ENCODE measurements around the gene LNPK.

The LNPK gene

GRCh38 chr2:175877845-175878544 lies 124.1 kb downstream of the LNPK start:
- in situ Hi-C loops (cut with MboI; ENCODE audit: low sequenced_read_pairs) = no loop called here
- Histone ChIP-seq H3K36me3 (replicated peaks) (no peaks in the 10 kb centered on the region), H3K27me3 (ENCODE audit: low read depth) (no peaks in the 10 kb centered on the region), H3K9me3 (no peaks in the 10 kb centered on the region), H3K4me3 (no peak overlapping the region), H3K4me1 (no peaks in the 10 kb centered on the region)
- DNase-seq (ENCODE audit: low spot score in 2 of 2) = no peak

GRCh38 chr2:175874291-175874690 lies 127.8 kb downstream of the LNPK start:
- H3K36me3 ChIP-seq (replicated peaks) = no peaks in the 10 kb centered on the region
- no peaks in the 10 kb centered on the region for H3K4me1 ChIP-seq
- no peak overlapping the region for H3K4me3 ChIP-seq
- in situ Hi-C loops (cut with MboI; ENCODE audit: low sequenced_read_pairs) = no loop called here
- H3K27me3 ChIP-seq (ENCODE audit: low read depth) = no peaks in the 10 kb centered on the region
- no peak for DNase-seq (ENCODE audit: low spot score in 2 of 2)
- H3K9me3 ChIP-seq = no peaks in the 10 kb centered on the region

Measured in HAP-1 (cell line).